GM19238 (cell line): Measurements from ENCODE around the gene CAMK2B.

Experiments used
- DNase-seq: peaks from one replicate; pipeline ENCODE4 v3.0.0; 2011; ENCODE audit warnings: low spot score; ENCODE audit not compliant: insufficient read length

The CAMK2B gene

GRCh38 chr7:44325201-44325671 is at the start of gene CAMK2B:
Gene CAMK2B (minus strand): TSS chr7:44325594. CDS start chr7:44325421, 173 bp downstream.
- DNase-seq, result no peak

GRCh38 chr7:44374007-44374763 is 48.8 kb upstream of the CAMK2B start:
- no peak for DNase-seq

GRCh38 chr7:44373418-44373740 is 48.0 kb upstream of the CAMK2B start:
- no peak for DNase-seq

- no peak for DNase-seq
Measured at GRCh38 chr7:44372560-44373417, 47.4 kb upstream of the CAMK2B start.

DNA sequence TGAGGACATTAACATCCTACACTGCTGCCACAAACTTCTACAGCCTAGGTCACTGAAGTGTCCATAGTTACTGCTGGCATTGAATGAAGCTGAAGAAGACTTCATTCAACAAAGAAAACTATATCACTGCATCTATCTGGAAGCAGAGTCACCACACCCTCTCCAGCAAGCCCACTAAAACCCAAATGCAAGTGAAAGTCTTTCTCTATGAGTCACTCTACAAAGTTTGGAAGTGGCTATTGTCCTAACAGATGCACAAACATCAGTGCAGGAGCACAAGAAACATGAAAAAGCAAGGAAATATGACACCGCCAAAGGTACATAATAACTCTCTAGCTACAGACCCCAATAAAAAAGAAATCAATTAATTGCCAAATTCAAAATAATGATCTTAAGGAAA is 43.5 kb upstream of the CAMK2B start:
- no peak for DNase-seq

- no peak for DNase-seq
Measured at GRCh38 chr7:44368455-44368854, 43.1 kb upstream of the CAMK2B start.

DNA sequence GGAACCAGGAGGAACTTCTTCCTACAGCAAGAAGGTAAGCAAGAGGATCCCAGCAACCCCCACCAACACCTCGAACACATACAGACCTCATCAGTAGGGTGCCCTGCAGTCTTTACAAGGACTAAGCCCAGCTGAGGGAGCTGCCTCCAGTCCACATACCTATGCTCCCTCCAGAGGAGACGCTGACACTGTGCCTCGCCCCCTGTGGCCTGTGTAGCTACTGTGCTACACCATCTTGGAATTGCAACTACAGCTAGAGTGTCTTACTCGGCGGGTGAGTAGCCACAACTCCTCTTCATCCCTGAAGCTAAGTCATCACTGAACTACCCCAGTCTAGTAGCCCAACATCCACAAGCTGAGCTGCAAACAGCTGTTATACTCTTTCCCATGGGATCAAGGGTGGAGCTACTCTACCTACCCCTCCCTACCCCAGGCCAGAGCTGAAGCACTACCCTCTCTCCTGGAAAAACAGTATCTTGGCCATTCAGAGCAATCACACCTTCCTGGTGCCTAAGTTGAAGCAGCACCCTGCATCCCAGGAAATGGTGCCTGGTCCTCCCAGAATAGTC is 42.2 kb upstream of the CAMK2B start:
- no peak for DNase-seq

DNA sequence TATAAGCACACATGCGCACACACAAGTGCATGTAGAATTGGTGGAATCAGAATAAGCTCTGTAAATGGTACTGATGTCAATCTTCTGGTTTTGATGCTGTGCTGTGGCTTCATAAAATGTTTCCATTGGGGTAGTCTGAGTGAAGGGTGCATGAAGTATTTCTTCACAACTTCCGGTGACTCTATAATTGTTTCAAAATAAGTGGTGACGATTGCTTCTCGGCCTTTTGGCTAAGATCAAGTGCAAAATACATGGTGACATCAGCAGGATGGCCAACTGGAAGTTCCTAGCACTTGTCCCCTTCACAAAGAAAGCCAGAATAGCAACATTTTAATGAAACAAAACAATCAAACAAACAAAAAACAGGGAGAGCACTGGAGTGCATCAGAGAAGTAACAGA is 41.6 kb upstream of the CAMK2B start:
- DNase-seq, result no peak

GRCh38 chr7:44353668-44354067 is 28.3 kb upstream of the CAMK2B start:
- no peak for DNase-seq

DNA sequence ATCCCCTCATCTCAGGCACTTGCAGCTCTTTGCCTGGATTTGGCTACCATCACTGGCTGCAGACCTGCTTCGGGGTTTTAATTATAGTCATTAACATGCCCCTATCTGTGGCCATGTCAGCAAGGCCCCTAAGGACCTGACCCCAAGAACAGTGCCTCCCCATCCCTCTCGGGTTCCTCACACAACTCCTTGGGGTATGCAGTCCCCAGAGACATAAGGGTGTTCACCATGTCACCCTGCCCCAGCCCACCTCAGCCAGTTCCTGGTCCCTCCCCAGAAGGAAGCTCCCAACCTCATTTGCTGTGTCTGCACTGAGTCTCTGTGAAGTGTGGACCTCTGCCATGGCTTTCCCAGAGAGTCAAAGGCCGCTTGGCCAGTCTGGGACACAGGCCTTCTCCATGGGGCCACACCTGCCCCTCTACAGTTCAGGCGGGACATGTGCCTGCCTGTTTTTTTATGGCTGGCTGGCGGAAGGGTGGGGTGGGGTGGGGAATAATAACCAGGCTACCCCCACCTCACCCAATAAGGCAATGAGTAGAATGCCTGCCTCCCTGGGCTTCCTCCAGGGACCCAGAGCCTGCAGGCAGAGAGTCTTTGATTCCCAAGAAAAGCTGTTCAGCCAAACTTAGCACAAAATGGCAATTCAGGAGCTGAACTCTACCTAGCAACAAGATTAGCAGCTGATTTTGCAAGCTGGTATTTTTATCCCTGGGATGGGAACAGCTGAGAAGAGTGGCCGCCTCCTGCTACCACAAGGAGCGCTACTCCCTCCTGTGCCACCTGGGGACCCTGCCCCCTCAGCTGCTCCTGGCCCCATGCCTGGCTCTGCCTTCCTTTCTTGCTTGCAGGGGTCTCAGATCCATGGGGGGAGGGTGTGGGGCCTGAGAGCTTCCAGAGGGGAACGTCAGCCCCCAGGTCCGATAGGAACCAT is 23.7 kb upstream of the CAMK2B start:
- DNase-seq, result no peak

GRCh38 chr7:44348300-44348699 is 22.9 kb upstream of the CAMK2B start:
- peak; percentile 30 for DNase-seq

DNA sequence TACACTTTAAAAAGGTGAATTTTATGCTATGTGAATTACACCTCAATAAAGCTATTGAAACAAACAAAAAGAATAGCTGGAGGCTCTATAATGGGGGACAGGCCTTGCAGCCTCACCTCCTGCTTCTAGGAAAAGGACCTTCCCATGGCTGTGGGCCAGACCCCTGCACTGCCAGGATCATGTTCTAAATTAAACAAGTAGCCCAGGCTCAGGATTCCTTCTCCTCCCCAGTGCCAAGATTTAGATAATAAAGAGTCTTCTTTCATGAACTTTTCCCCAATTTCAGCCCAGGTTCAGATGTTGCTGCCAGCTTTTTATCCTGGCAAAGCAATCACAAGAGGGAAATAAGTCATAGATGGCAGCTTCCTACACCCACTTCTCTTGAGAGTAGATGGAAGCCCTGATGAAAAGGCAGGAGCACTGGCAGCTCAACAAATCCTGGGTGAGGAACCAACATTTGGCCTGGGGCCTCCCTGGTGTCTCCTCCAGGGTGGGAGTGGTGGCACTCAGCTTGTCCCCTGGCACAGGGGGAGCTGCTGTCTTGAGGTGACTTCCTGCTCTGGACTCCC is 22.2 kb upstream of the CAMK2B start:
- DNase-seq, result no peak

DNA sequence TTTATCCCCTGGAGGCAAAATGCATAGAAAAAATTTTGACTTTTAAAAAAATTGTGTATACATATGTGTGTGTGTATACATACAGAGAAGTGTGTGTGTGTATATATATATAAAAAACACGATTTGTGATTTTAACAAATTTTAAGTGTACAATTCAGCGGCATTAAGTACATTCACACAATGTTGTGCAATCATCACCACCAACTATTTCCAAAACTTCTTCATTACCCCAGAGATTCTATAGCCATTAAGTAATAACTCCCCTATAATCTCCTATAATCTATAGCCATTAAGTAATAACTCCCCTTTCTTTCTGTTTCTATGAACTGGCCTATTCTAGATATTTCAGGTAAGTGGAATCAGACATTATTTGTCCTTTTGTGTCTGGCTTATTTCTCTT is 20.7 kb upstream of the CAMK2B start:
- DNase-seq, result no peak

GRCh38 chr7:44341401-44341800 is 16.0 kb upstream of the CAMK2B start:
- no peak for DNase-seq

DNA sequence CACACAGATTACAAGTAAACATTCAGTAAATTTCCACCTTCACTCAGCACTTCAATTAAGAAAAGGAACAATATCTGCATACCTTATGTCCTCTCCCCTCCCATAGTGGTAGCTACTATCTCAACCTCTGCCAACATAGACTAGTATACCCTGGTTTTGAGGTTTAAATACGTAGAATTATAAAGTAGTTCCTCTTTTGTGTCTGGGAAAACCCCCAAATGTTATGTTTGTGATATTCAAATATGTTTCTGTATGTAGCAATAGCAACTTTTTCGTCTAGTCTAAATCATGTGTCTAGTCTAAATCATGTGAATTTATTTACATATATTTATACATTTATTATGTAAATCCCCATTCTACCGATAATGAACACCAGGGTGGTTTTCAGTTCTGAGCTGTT is 13.2 kb upstream of the CAMK2B start:
- DNase-seq, result no peak

- DNase-seq, result no peak
Measured at GRCh38 chr7:44336491-44336890, 11.1 kb upstream of the CAMK2B start.

DNA sequence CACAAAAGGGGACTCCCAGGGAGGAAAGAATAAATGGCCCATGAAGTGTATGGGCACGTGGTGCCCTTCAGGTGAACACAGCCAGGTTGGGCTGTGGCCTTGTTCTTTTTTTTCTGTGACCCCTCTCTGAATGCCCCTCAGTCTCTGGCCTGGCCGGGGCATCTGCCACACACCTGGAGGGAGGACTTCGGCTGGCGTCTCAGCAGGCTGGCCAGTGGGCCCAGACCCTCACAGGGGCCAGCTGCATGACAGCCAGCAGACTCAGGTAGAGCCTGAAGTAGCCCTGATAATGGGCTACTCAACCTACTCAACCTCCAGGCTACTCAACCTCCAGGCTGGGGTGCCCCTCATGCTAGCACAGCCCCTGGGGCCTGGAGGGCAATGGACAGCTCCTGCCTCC is 9.8 kb upstream of the CAMK2B start:
- no peak for DNase-seq

GRCh38 chr7:44334734-44335097 is 9.3 kb upstream of the CAMK2B start:
- DNase-seq, result no peak

DNA sequence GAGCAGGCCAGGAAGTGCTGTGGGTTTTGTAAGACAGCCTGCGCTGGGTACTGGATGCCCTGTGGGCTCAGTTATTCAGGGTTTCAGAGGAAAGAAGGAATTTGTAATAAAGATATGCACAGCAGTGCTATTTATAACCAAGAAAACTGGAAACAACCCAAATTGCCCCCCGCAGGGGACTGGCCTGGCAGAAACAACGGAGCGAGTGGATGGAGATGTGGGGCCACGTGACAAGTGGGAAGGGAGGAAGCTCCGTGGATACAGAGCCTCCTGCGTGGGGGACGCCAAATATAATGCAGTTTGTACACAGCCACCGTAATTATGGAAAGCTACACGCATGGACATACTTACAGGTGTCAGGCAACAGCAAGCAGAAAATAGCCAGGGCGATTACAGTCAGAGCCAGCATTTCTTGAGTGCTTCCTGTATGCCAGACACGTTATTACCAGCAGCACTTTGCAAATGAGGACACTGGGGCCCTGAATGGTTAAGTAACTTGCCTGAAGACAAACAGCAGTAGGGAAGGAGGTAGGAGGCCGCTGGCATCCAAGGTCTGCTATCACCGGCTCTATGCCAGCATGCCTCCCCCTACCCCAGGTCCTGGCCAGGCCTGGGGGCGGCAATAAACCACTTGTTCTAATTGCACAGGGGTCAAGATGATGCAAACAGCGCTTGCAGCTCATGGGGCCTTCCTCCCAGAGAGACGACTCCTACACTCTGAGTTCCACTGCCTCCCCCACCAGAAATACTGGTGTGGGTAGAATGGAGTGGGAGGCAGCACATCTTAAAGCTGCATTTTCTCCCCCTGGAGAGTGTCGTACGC is 8.7 kb upstream of the CAMK2B start:
- no peak for DNase-seq

- no peak for DNase-seq
Measured at GRCh38 chr7:44331682-44332081, 6.3 kb upstream of the CAMK2B start.
